Activated CD4-positive, alpha-beta T cell treated with anti-CD3 and anti-CD28 coated beads, Interleukin-2, amount 50 U/mL, for 48 hours (primary cell): ENCODE results near the gene SMIM14.
"Not testable (repeated sequence)": the region's sequence is repeated elsewhere in the genome, so short reads cannot be mapped to it uniquely, and the experiment has no call there.

Experiments used
- DNase-seq, 2 experiments: peaks; one replicate each; pipeline ENCODE4 v3.0.0-alpha.2; 2020

SMIM14 gene

DNA sequence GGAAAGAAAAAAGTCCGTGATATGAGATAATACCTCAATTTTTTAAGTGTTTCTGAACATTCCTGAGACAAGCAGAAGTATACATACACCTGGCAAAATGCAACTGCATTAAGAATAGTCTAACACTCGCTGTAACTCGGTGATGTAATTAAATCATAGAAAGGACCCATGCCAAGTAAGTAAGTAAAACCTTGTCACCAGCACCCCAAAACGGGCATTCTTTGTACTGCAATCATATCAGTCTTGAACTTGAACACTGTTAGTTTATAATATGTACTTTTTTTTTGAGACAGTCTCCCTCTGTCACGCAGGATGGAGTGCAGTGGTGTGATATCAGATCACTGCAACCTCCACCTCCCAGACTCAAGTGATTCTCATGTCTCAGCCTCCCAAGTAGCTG lies 47.4 kb downstream of the SMIM14 start:
- no peak for DNase-seq

DNA sequence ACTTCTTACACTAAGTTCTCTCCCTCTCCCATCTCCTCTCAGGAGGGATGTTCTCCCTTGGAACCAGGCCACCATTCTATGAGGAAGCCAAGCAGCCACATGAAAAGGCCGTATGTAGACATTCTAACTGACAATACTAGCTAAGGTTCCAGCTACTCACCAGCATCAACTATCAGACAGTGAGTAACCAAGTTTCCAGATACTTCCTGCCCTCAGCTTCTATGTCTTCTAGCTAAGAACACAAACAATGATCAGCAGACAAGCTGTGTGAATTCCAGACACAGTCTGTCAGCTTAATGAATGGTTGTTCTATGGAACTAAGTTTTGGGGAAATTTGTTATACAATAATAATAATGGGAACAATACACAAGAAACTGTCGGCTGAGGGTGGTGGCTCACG lies 50.8 kb downstream of the SMIM14 start:
- DNase-seq = no peak

DNA sequence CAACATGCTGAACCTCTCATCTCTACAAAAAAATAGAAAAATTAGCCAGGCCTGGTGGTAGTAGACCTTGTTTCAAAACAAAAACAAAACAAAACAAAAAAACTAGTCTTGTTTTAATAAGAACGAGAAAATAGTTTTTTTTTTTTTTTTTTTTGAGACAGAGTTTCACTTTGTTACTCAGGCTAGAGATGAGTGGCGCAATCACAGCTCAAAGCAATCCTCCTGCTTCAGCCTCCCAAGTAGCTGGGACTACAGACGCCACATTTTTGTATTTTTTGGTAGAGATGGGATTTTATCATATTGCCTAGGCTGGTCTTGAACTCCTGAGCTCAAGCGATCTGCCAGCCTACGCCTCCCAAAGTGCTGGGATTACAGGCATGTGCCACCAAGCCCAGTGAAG lies 63.7 kb downstream of the SMIM14 start:
- DNase-seq = no peak

DNA sequence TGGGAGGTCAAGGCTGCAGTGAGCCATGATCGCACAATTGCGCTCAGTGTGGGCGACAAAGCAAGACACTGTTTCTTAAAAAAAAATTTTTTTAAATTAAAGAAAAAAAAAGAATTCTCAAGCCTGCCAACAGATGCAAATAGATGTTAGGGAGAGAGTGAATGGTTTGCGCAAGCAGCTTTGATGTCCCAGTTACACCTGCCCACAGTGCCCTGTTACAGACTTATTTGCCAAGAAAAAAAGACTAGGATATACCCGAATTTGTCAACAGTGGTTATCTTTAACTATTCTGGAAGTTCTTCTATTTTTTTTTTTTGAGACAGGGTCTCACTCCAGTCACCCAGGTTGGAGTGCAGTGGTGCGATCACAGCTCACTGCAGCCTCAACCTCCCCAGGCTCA lies 67.2 kb downstream of the SMIM14 start:
- no peak for DNase-seq

DNA sequence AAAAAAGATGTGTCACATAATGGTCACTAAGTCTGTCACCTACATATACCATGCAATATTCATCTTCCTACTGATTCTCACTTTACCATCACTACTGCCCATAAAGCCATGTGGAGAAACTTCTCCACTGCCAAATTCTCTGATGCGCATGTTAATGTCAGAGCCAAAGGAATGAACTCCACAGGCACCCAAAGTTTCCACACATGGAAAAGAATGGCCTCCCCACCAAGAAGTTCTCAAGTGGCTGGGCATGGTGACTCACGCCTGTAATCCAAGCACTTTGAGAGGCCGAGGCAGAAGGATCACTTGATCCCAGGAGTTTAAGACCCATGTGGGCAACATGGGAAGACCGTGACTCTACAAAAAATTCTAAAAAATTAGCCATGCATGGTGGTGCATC lies 67.6 kb downstream of the SMIM14 start:
- DNase-seq = no peak

DNA sequence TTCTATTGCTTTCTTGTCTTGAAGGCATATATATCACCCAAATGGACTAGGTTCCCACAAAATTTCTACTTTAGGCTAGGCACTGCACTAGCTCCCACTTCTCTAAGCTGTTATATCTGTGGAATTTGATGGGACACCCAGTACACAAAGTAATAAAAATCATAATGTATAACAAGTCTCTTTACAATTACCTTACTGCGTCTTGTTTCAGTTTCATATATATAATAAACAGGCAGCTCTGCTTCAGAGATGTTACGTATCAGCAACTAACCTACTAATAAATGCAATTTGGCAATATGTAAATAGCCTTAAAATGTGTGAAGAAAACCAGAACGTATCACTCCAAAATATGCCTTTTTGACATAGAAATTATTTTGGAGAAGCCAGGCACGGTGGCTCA lies 69.5 kb downstream of the SMIM14 start:
- DNase-seq = no peak

DNA sequence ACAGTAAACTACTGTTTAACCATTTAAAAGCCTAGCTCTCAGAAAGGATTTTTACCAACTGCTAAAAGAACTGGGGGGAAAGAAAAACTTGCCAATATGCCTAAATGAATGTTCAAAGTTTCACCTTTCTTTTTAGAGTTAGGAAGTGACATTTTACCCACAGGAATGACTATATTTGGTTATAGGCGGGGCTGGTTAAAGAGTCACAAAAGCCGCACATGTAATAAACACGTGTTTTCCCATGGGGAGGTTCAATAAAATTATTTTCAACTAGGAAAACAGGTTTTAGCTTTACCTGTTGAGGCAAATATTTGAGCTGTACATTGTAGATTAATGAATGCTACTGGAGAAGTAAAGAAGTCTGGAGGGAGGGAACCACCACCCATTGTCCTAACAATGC lies 69.9 kb downstream of the SMIM14 start:
- DNase-seq = no peak

DNA sequence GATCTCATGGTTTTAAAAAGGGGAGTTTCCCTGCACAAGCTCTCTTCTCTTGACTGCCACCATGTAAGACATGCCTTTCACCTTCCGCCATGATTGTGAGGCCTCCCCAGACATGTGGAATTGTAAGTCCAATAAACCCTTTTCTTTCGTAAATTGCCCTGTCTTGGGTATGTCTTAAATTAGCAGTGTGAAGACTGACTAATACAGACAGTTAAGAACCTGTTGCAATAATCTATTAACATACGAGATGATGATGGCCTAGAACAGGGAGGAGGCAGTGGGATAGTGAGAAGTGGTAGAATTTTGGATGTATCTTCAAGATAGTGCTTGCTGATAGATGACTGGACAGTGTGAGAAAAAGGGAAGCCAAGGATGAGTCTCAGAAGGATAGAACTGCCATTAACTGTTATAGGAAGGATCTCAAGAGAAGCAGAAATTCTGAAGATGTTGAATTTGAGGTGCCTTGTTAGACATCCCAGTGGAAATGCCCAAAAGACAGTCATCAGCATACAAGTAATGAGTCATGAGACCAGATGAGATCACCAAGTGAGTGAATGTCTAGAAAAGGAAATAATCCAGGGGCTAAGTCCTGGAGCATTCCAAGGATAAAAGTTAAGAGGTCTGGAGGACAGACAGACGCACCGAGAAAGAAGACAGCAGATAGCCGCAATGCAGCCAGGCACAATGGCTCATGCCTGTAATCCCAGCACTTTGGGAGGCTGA lies 72.6 kb downstream of the SMIM14 start:
- no peak for DNase-seq

DNA sequence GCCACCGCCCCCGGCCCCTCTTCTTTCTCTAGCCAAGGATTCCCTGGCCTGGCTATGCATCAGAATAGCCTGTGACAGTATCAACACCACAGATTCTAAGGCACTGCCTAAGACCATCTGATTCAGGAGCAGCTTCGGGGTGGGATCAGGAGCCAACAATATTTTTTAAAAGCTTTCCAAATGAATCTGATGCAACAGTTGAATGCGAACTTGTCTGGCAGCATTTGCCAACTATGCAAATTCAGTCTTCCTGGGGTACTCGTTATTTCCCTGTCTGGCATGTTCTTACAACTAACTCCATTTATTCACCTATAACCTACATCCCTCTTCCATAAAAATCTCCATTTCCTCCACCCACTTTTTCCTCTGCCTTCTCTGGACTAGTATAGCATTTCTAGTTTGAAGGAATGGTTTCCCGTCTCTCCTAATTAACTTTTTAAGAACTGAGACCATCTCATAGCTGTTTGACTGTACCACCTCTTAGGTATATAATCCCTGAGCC lies 75.3 kb downstream of the SMIM14 start:
- DNase-seq = no peak

DNA sequence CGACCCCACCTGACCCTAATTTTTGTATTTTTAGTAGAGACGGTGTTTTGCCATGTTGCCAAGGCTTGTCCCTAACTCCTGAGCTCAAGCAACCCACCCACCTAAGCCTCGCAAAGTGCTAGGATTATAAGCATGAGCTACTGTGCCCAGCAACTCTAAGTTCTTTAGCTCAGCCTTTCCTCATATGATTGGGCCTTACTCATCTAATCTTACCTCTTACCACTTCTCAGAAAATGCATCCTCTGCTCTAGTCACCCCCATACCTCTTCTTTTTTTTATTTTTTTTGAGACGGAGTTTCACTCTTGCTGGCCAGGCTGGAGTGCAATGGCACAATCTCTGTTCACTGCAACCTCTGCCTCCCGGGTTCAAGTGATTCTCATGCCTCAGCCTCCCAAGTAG lies 75.9 kb downstream of the SMIM14 start:
- DNase-seq = no peak

DNA sequence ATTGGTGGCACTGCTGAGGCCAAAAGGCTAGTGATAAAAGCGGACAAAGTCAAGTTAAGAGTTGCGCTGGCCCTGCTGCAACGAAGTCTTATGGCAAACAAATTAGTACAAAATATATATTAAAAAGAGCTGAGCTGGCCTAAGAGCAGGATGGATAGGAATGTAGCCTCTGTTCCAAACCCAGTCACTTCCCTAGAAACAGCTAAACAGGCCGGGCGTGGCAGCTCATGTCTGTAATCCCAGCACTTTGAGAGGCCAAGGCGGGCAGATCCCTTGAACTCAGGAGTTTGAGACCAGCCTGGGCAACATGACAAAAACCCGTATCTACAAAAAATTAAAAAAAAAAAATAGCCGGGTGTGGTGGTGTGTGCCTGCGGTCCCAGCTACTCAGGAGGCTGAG lies 79.0 kb downstream of the SMIM14 start:
- DNase-seq = no peak

DNA sequence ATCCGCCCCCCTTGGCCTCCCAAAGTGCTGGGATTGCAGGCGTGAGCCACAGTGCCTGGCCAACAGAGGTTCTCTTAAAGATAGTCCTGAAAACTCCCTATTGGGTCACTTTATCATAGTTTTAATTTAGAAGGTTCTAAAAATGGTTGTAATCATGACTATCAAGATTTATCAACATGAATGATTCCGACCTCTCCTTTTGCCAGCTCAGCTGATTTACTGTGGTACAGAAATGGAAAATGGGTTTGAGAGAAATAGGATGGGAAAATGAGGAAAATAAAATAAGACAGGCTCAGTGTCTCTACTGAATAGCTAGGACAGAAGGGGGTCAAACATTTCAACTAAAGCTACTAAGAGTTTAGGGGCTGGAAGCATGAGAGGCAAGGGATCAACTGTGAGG lies 83.2 kb downstream of the SMIM14 start:
- no peak for DNase-seq

DNA sequence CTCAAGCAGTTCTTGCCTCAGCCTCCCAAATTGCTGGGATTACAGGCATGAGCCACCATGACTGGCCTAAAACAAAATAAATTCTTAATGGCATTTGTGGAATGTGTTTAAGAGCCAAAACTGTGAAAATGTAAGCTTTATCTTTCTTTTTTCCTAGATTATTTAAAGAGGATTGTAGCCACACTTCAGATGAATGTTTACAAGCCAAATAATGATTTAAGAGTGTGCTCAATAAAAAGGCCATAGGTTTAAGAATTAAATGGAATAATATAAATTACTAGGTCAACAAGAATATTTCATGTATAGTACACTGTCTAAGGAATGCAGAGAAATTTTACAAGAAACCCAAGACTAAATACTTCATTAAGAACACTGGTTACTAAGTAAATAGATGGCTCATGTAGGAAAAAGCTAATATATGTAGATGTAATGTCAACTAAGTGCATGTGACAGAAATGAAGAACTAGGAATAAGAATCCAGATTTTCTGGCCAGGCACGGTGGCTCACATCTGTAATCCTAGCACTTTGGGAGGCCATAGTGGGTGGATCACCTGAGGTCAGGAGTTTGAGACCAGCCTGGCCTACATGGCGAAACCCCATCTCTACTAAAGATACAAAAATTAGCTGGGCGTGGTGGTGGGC lies 90.1 kb downstream of the SMIM14 start:
- no peak for DNase-seq

DNA sequence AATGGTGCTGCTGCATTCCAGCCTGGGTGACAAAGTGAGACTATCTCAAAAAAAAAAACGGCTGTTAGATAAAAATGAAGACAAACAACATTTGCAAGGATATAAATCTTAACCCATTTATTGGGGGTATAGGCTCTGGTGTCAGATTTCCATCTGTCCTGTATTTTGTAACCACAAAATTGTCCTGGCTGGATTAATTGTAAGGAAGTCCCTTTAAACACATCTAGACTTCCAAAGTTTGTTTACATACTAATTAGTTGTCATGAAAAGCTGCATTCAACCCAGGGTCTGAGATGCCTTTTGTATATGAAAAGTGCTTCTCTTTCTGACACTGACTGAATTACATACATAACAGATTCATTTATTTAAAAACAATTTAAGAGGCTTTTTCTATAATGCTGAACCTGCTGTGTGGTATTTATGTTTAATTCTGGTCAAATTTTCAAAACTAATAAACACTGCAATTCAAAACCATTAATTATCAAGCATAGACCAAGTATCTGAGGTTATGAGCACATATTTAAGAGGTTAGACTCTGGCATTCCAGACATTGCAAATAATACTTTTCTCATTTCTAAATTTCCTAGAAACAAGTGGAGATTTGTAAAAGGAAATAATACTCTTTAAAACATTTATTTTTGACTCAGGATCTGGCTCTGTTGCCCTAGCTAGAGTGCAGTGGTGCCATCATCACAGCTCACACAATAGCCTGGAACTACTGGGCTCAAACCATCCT lies 93.9 kb downstream of the SMIM14 start:
- no peak for DNase-seq

DNA sequence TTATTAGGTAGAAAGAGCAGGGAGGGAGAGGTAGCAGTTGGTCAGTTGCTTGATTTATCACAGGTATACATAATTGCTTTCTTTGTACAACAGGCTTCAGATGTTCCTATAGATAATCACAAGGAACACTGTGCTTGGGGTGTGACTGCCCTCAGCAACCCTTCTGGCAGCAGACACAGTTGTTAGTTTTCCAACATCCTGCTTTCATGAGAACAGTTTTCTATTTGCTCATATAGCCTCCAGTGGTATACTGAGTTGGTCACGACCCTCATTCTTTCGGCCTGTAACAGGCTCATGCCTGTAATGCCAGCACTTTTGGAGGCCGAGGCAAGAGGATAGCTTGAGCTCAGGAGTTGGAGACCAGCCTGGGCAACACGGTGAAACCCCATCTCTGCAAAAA lies 94.6 kb downstream of the SMIM14 start:
- not testable (repeated sequence) for DNase-seq

DNA sequence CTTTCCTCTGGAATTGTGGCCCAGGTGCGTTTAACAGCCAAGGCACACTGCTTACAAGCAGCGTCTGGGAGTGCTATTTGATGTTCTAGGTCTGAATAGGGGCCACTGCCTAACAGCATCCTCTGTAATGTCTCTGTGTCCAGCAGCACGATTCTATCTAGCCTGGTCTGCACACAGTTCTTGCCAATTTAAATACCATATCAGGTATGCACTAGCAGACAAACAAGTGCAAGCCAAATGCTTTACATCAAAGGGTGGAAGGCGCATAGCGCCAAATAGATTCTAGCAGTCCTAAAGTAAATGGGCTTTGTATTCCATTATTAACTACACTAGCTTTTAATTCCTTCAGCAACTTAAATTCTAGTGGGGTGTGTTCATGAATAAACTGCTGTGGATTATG lies 95.6 kb downstream of the SMIM14 start:
- no peak for DNase-seq

DNA sequence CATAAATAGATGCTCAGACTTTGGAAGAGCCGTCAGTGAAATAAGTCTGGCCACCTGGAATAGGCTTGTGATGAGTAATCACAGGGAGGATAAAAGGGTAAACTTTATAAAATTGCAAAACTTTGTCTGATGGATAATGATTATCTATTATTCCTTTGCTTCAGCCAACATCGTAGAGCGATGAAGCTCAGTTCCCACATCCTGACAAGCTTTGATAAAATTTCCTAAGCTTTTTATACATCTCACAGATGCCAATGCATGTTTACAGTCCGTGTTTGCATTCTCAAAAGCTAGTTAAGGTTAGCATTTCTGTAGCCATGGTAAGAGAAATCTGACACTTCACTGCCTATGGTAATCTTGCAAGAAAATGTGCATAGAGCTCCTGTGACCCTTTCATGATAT lies 96.1 kb downstream of the SMIM14 start:
- DNase-seq = no peak

DNA sequence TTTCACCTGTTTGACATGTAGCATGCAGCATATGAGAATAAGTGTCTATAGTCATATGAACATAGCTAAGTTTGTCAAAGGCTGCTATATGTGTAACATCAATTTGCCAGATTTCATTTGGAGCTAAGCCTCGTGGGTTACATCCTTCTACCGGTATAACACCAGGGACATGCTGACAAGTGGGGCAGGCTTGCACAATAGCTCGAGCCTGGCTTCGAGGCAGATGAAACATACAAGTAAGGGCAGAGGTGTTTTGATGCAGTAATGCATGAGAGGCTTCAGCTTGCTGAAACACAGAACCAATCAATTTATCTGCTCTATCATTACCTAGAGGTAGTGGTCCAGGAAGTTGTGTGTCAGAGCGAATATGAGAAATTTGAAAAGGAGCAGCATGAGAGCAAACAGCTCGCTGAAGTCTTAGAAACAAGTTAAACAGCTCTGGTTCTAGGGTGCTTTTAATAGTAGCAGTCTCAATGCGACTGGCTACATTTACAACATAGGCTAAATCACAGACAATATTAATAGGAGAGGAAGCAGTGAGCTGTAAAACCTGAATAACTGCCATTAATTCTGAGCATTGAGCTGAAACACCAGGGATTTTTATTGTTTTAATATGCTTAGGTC lies 96.6 kb downstream of the SMIM14 start:
- DNase-seq = no peak

DNA sequence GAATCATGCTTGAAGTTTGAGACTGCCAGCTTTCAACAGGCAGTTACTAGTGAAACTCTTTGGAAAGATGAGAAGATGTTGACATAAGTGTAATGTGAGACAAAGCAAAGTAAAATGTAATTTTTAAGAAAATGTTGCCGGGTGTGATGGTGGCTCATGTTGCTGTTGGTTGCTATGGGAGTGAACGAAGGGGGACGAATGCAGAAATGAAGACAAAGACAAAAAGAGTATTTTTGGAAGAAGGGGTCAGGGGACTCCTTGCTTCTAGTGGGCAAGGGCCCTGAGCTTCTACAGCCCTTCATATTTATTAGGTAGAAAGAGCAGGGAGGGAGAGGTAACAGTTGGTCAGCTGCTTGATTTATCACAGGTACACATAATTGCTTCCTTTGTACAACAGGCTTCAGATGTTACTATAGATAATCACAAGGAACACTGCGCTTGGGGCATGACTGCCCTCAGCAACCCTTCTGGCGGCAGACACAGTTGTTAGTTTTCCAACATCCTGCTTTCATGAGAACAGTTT lies 99.5 kb downstream of the SMIM14 start:
- no peak for DNase-seq

DNA sequence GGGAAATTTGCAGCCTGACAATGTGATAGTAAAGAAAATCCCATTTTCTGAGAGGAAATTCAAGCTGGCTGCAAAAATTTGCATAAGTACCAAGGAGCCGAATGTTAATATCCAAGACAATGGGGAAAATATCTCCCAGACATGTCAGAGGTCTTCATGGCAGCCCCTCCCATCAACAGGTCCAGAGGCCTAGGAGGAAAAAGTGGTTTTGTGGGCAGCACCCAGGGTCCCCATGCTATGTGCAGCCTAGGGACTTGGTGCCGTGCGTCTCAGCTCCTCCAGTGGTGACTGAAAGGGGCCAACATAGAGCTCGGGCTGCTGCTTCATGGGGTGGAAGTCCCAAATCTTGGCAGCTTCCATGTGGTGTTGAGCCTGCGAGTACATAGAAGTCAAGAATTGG lies 105.1 kb downstream of the SMIM14 start:
- DNase-seq = no peak

DNA sequence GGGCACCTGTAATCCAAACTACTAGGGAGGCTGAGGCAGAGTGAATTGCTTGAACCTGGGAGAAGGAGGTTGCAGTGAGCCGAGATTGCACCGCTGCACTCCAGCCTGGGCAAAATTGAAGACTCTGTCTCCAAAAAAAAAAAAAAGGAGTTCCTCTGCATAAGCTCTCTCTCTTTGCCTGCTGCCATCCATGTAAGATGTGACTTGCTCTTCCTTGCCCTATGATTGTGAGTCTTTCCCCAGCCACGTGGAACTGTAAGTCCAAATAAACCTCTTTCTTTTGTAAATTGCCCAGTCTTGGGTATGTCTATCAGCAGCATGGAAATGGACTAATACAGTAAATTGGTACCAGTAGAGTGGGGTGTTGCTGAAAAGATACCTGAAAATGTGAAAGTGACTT lies 106.4 kb downstream of the SMIM14 start:
- not testable (repeated sequence) for DNase-seq

DNA sequence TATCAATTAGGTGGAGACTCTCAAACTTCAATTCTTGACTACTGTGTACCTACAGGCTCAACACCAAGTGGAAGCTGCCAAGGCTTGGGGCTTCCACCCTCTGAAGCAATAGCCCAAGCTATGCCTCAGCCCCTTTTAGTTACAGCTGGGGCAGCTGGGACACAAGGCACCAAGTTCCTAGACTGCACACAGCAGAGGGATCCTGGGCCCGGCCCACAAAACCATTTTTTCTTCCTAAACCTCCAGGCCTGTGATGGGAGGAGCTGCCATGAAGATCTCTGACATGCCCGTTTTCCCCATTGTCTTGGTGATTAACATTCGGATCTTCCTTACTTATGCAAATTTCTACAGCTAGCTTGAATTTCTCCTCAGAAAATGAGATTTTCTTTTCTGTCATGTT lies 108.0 kb downstream of the SMIM14 start:
- DNase-seq = no peak

DNA sequence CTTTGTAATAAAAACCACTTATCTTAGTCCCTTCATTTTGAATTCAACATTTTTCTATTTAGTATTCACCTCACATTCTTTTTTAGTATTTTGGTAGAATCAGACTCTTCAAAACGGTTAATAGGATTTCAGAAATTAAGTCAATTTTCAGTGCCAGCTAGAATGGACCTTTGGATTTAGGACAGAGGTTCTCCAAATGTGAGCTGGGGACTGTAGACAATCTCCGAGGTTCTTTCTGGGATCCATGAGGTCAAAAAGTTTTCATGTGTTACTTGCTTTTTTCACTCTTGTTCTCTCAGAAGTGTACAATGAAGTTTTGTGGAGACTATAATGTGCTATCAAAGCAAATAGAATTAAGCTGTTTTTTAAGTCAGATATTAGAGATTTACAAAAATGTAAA lies 109.1 kb downstream of the SMIM14 start:
- no peak for DNase-seq
